Measurements from ENCODE around the gene TMEM200B.
A peak's percentile ranks its signal among the peaks of the same experiment; 100 is the strongest.

The TMEM200B gene

GRCh38 chr1:29099286-29099685 is 24.4 kb downstream of the TMEM200B start:
- TF ChIP-seq GATA2 (IDR thresholded peaks at IDR 0.05; ENCODE audit: low read depth, low read length) (no peak), GATA3 (IDR thresholded peaks at IDR 0.05; ENCODE audit: low read depth, low read length) (no peak)

GRCh38 chr1:29096231-29096886 is 27.3 kb downstream of the TMEM200B start:
- TF ChIP-seq GATA2 (IDR thresholded peaks at IDR 0.05; ENCODE audit: low read depth, low read length) (no peak), GATA3 (IDR thresholded peaks at IDR 0.05; ENCODE audit: low read depth, low read length) (no peak)

GRCh38 chr1:29094954-29095353 is 28.7 kb downstream of the TMEM200B start:
- TF ChIP-seq GATA3 (IDR thresholded peaks at IDR 0.05; ENCODE audit: low read depth, low read length), result no peak
- no peak for TF ChIP-seq GATA2 (IDR thresholded peaks at IDR 0.05; ENCODE audit: low read depth, low read length)

GRCh38 chr1:29094433-29094832 is 29.3 kb downstream of the TMEM200B start:
- TF ChIP-seq GATA2 (IDR thresholded peaks at IDR 0.05; ENCODE audit: low read depth, low read length), result no peak
- TF ChIP-seq GATA3 (IDR thresholded peaks at IDR 0.05; ENCODE audit: low read depth, low read length), result no peak

GRCh38 chr1:29090937-29091618 is 32.6 kb downstream of the TMEM200B start:
- TF ChIP-seq GATA2 (IDR thresholded peaks at IDR 0.05; ENCODE audit: low read depth, low read length) (no peak), GATA3 (IDR thresholded peaks at IDR 0.05; ENCODE audit: low read depth, low read length) (no peak)

GRCh38 chr1:29084196-29084521 is 39.5 kb downstream of the TMEM200B start:
- TF ChIP-seq GATA3 (IDR thresholded peaks at IDR 0.05; ENCODE audit: low read depth, low read length) (peak; percentile 32), GATA2 (IDR thresholded peaks at IDR 0.05; ENCODE audit: low read depth, low read length) (no peak)

GRCh38 chr1:29083317-29084195 is 40.1 kb downstream of the TMEM200B start:
- TF ChIP-seq GATA2 (IDR thresholded peaks at IDR 0.05; ENCODE audit: low read depth, low read length), result 0 out of 2 replicates have a peak, but pooled peaks have one; percentile 6
- no peak; the same call in 1 of the 2 replicates for TF ChIP-seq GATA3 (IDR thresholded peaks at IDR 0.05; ENCODE audit: low read depth, low read length)

GRCh38 chr1:29082519-29082918 is 41.2 kb downstream of the TMEM200B start:
- no peak for TF ChIP-seq GATA3 (IDR thresholded peaks at IDR 0.05; ENCODE audit: low read depth, low read length)

GRCh38 chr1:29081201-29081600 is 42.5 kb downstream of the TMEM200B start:
- TF ChIP-seq GATA3 (IDR thresholded peaks at IDR 0.05; ENCODE audit: low read depth, low read length) (no peak), GATA2 (IDR thresholded peaks at IDR 0.05; ENCODE audit: low read depth, low read length) (no peak)

GRCh38 chr1:29077155-29077554 is 46.5 kb downstream of the TMEM200B start:
- TF ChIP-seq GATA3 (IDR thresholded peaks at IDR 0.05; ENCODE audit: low read depth, low read length), result no peak
- TF ChIP-seq GATA2 (IDR thresholded peaks at IDR 0.05; ENCODE audit: low read depth, low read length), result no peak

Data from SH-SY5Y (cell line).